Neural progenitor cell (in vitro differentiated cells): Measurements from ENCODE around the gene ABCC8. TPM values are rescaled to one million over a fixed set of nuclear protein-coding genes. Genes with fewer than 3 reads are reported as not detected.
"Not testable (repeated sequence)": the region's sequence is repeated elsewhere in the genome, so short reads cannot be mapped to it uniquely, and the experiment has no call there.

Experiments used
- DNase-seq: peaks from one replicate; pipeline ENCODE4 v3.0.0-alpha.2; 2016; ENCODE audit warnings: low spot score
- H2AFZ ChIP-seq: fragments of 200-600 bp; sonication (generic); replicated peaks from 2 replicates; pipeline ENCODE4 v1.6.1; 2016; ENCODE audit warnings: antibody characterized with exemption
- H3F3A ChIP-seq: fragments of 200-600 bp; sonication (generic); 2 replicates; pipeline ENCODE4 v1.6.1; 2016; ENCODE audit warnings: antibody characterized with exemption, low read depth
- H3K27ac ChIP-seq: fragments of 200-600 bp; sonication (generic); 2 replicates; pipeline ENCODE4 v1.5.1; 2016; ENCODE audit warnings: mild to moderate bottlenecking
- H3K27me3 ChIP-seq: fragments of 200-600 bp; sonication (generic); 2 replicates; pipeline ENCODE4 v1.6.1; 2016; ENCODE audit warnings: mild to moderate bottlenecking, moderate library complexity
- H3K36me3 ChIP-seq: fragments of 200-600 bp; sonication (generic); 2 replicates; pipeline ENCODE4 v1.5.1; 2016
- H3K4me1 ChIP-seq: fragments of 200-600 bp; sonication (generic); 2 replicates; pipeline ENCODE4 v1.6.1; 2016; ENCODE audit warnings: mixed run types
- H3K4me2 ChIP-seq: fragments of 200-600 bp; sonication (generic); 2 replicates; pipeline ENCODE4 v1.6.1; 2016
- H3K4me3 ChIP-seq: fragments of 200-600 bp; sonication (generic); 2 replicates; pipeline ENCODE4 v1.5.1; 2016
- H3K79me2 ChIP-seq: fragments of 200-600 bp; sonication (generic); 2 replicates; pipeline ENCODE4 v1.6.1; 2016; ENCODE audit warnings: low read depth
- H3K9ac ChIP-seq: fragments of 200-600 bp; sonication (generic); 2 replicates; pipeline ENCODE4 v1.6.1; 2016
- H3K9me3 ChIP-seq: fragments of 200-600 bp; sonication (generic); 2 replicates; pipeline ENCODE4 v1.5.1; 2016; ENCODE audit warnings: low read depth
- H4K20me1 ChIP-seq: fragments of 200-600 bp; sonication (generic); 2 replicates; pipeline ENCODE4 v1.6.1; 2016; ENCODE audit warnings: low read depth
- H3K27ac Mint-ChIP-seq: 3 replicates; pipeline ENCODE4 v1.8.0; 2021; ENCODE audit warnings: mixed read lengths
- H3K27me3 Mint-ChIP-seq: 2 replicates; pipeline ENCODE4 v1.8.0; 2022; ENCODE audit warnings: low read depth, mild to moderate bottlenecking, inconsistent platforms, moderate library complexity, mixed read lengths; ENCODE audit not compliant: insufficient read depth
- H3K36me3 Mint-ChIP-seq: 3 replicates; pipeline ENCODE4 v1.8.0; 2021; ENCODE audit warnings: mixed read lengths
- H3K4me1 Mint-ChIP-seq: 3 replicates; pipeline ENCODE4 v1.8.0; 2021; ENCODE audit warnings: mixed read lengths
- H3K4me3 Mint-ChIP-seq: 3 replicates; pipeline ENCODE4 v1.8.0; 2021; ENCODE audit warnings: mild to moderate bottlenecking, moderate library complexity, mixed read lengths
- H3K9me3 Mint-ChIP-seq: 3 replicates; pipeline ENCODE4 v1.8.0; 2020; ENCODE audit warnings: mixed read lengths
- CTCF ChIP-seq: fragments of 200-600 bp; sonication (generic); IDR thresholded peaks from 2 replicates; pipeline ENCODE4 v1.5.1; 2017; ENCODE audit warnings: antibody characterized with exemption, mild to moderate bottlenecking
- EZH2 ChIP-seq: fragments of 200-600 bp; sonication (generic); IDR thresholded peaks from 2 replicates; pipeline ENCODE4 v1.6.1; 2017; ENCODE audit warnings: antibody characterized with exemption, mild to moderate bottlenecking, moderate library complexity
- EZH2phosphoT487 ChIP-seq: fragments of 200-600 bp; sonication (generic); IDR thresholded peaks from 2 replicates; pipeline ENCODE4 v1.6.1; 2017; ENCODE audit warnings: antibody characterized with exemption
- total RNA-seq: library from RNA; depleted of rRNA; stranded (reverse); fragments of >200 nt; gene quantifications from 2 replicates; pipeline ENCODE4 v1.2.3, GENCODE V29; 2015; ENCODE audit warnings: low replicate concordance

The ABCC8 gene
- total RNA-seq, 1 donor from 2014 or later: 0.32 TPM

- H3K27ac ChIP-seq: no peak overlapping the region
- H3K27me3 ChIP-seq: no peaks in the 10 kb centered on the region
- Mint-ChIP-seq H3K9me3 (peaks cover 2% of the 10 kb centered on the region), H3K4me1 (peaks cover 31% of the 10 kb centered on the region), H3K36me3 (no peaks in the 10 kb centered on the region), H3K27ac (peak overlapping the region; percentile 46), H3K4me3 (no peak overlapping the region), H3K27me3 (peaks cover 8% of the 10 kb centered on the region)
- H3K4me2 ChIP-seq: no peak overlapping the region
- H3F3A ChIP-seq: no peaks in the 10 kb centered on the region
- no peak overlapping the region for H2AFZ ChIP-seq
- H3K4me3 ChIP-seq: no peak overlapping the region
- TF ChIP-seq EZH2phosphoT487: no peak
- no peak for TF ChIP-seq CTCF
- TF ChIP-seq EZH2: no peak
- no peaks in the 10 kb centered on the region for H3K36me3 ChIP-seq
- no peak overlapping the region for H3K9ac ChIP-seq
- no peaks in the 10 kb centered on the region for H3K79me2 ChIP-seq
- H3K4me1 ChIP-seq: peaks cover 14% of the 10 kb centered on the region
- no peaks in the 10 kb centered on the region for H3K9me3 ChIP-seq
- H4K20me1 ChIP-seq: no peaks in the 10 kb centered on the region
- DNase-seq: no peak
Measured at GRCh38 chr11:17430616-17431015, 46.0 kb downstream of the ABCC8 start.

GRCh38 chr11:17428925-17429324, 47.7 kb downstream of the ABCC8 start:
- H3K4me3 ChIP-seq: no peak overlapping the region
- no peaks in the 10 kb centered on the region for H3K4me1 ChIP-seq
- Mint-ChIP-seq H3K27me3 (peaks cover 8% of the 10 kb centered on the region), H3K36me3 (no peaks in the 10 kb centered on the region), H3K4me1 (peaks cover 16% of the 10 kb centered on the region), H3K4me3 (no peak overlapping the region), H3K27ac (peak overlapping the region; percentile 34), H3K9me3 (no peaks in the 10 kb centered on the region)
- no peak overlapping the region for H3K27ac ChIP-seq
- H3F3A ChIP-seq: no peaks in the 10 kb centered on the region
- no peak for DNase-seq
- no peak for TF ChIP-seq CTCF
- no peak for TF ChIP-seq EZH2phosphoT487
- TF ChIP-seq EZH2: no peak
- no peaks in the 10 kb centered on the region for H3K79me2 ChIP-seq
- no peak overlapping the region for H3K4me2 ChIP-seq
- no peaks in the 10 kb centered on the region for H4K20me1 ChIP-seq
- H3K36me3 ChIP-seq: no peaks in the 10 kb centered on the region
- no peak overlapping the region for H2AFZ ChIP-seq
- H3K27me3 ChIP-seq: no peaks in the 10 kb centered on the region
- no peak overlapping the region for H3K9ac ChIP-seq
- no peaks in the 10 kb centered on the region for H3K9me3 ChIP-seq

- no peak for DNase-seq
- H3K27ac Mint-ChIP-seq: no peak overlapping the region
- H3K27me3 Mint-ChIP-seq: peaks cover 10% of the 10 kb centered on the region
- H3K79me2 ChIP-seq: no peaks in the 10 kb centered on the region
- H3K4me2 ChIP-seq: no peak overlapping the region
- H3K36me3 Mint-ChIP-seq: no peaks in the 10 kb centered on the region
- no peak overlapping the region for H2AFZ ChIP-seq
- no peaks in the 10 kb centered on the region for H4K20me1 ChIP-seq
- H3K9ac ChIP-seq: no peak overlapping the region
- no peak overlapping the region for H3K4me3 ChIP-seq
- no peak overlapping the region for H3K27ac ChIP-seq
- TF ChIP-seq CTCF (no peak), EZH2phosphoT487 (no peak), EZH2 (no peak)
- no peaks in the 10 kb centered on the region for H3K9me3 ChIP-seq
- no peaks in the 10 kb centered on the region for H3K9me3 Mint-ChIP-seq
- H3K27me3 ChIP-seq: no peaks in the 10 kb centered on the region
- no peaks in the 10 kb centered on the region for H3F3A ChIP-seq
- peaks cover 14% of the 10 kb centered on the region for H3K4me1 Mint-ChIP-seq
- H3K36me3 ChIP-seq: no peaks in the 10 kb centered on the region
- H3K4me1 ChIP-seq: no peaks in the 10 kb centered on the region
- H3K4me3 Mint-ChIP-seq: no peak overlapping the region
Measured at GRCh38 chr11:17428261-17428660, 48.4 kb downstream of the ABCC8 start.

- H3K27ac ChIP-seq, H3K9ac ChIP-seq, H3K4me1 Mint-ChIP-seq, DNase-seq, H3K79me2 ChIP-seq, H2AFZ ChIP-seq, H3K27me3 ChIP-seq, H3K4me1 ChIP-seq, H3K36me3 ChIP-seq, H3K4me3 ChIP-seq, H3K4me2 ChIP-seq, H3K27me3 Mint-ChIP-seq, H3F3A ChIP-seq, H3K9me3 ChIP-seq, H3K27ac Mint-ChIP-seq, H3K36me3 Mint-ChIP-seq, H3K9me3 Mint-ChIP-seq, H3K4me3 Mint-ChIP-seq, H4K20me1 ChIP-seq: not testable (repeated sequence)
Measured at GRCh38 chr11:17426233-17426632, 50.4 kb downstream of the ABCC8 start.
